ENCODE results near the gene GSDME. TPM values are rescaled to one million over a fixed set of nuclear protein-coding genes. Genes with fewer than 3 reads are reported as not detected.

Gene GSDME
- total and polyA plus RNA-seq, 12 donors = 2.6 to 70.6 (median 6.3) TPM

DNA sequence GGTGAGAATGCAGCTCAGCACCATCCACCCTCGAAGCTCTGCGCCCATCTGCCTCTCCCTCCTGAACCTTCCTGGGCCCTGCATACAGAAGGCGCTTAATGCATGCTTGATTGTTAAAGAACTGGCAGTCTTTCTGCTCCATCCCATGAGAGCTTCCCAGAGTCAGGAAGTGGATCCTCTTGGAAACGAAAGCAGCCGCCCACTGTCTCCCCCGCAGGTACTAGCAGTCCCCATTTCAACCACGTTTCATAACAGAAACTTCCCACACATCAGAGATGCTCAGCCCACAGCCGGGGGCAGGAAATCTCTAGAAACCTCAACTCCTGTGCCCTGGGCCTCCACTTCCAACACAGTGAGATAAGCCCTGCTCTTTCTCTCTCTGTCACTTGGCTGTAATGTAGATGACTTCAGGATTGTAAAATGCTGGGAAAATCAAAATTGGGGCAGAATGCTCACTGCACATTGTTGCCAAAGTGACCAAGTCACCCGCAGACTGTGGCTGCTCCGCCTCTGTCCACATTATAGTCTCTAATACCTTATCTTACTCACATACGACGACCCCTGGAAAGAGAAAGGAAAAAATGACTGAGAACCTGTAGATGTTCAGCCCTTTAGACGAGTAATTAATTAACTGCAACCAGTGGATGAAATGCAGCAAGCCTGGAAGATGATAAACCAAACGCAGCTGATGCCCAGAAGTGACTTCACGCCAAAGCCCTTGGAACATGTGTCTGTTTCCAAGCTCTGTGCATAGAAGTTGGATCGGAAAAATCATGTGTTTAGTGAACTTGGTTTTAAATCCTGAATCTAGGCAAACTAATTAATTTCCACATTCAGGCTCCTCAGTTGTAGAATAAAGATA, 28.5 kb downstream of the GSDME start:
- intact Hi-C loops (cut with DNase I) = no loop called here
- DNase-seq = peak in 1 of 7 donors; percentile 34
- no peaks in the 10 kb centered on the region for H3K4me1 ChIP-seq (replicated peaks in 1 of 2)
- TF ChIP-seq, protein P1, sequence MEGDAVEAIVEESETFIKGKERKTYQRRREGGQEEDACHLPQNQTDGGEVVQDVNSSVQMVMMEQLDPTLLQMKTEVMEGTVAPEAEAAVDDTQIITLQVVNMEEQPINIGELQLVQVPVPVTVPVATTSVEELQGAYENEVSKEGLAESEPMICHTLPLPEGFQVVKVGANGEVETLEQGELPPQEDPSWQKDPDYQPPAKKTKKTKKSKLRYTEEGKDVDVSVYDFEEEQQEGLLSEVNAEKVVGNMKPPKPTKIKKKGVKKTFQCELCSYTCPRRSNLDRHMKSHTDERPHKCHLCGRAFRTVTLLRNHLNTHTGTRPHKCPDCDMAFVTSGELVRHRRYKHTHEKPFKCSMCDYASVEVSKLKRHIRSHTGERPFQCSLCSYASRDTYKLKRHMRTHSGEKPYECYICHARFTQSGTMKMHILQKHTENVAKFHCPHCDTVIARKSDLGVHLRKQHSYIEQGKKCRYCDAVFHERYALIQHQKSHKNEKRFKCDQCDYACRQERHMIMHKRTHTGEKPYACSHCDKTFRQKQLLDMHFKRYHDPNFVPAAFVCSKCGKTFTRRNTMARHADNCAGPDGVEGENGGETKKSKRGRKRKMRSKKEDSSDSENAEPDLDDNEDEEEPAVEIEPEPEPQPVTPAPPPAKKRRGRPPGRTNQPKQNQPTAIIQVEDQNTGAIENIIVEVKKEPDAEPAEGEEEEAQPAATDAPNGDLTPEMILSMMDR (IDR thresholded peaks at IDR 0.05) = no peak
- no peak for TF ChIP-seq POLR2A (IDR thresholded peaks at IDR 0.05)
- no peak overlapping the region for H3K4me3 ChIP-seq
- no peaks in the 10 kb centered on the region for H3K9me3 ChIP-seq (replicated peaks in 1 of 3)
- H3K36me3 ChIP-seq (replicated peaks in 1 of 2) = no peaks in the 10 kb centered on the region
- H3K27ac ChIP-seq = peak overlapping the region in 1 of 5 donors; percentile 6
- no peaks in the 10 kb centered on the region for H3K27me3 ChIP-seq
- 63 to 71% (median 70%) methylated on average over 8 to 16 of the region's 16 CpGs for WGBS, 4 donors

DNA sequence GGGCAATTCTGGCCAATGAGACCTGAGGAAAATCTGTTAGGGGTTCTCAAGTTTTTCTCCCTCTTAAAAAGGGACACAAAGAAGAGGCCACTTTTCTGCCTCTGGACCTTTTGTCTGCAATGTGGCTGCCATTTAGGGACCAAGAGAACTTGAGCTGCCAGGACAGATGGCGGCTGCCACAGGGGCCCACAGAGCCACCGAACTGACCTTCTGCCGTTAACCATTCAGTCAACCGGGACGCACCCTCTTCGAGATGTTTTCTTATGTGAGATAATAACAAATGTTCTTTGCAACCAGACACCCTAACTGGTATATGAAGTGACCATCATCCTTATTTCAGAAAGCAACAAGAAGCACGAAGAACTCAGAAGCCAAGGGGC, 29.2 kb downstream of the GSDME start:
- intact Hi-C loops (cut with DNase I) = no loop called here
- no peaks in the 10 kb centered on the region for H3K9me3 ChIP-seq (replicated peaks in 1 of 3)
- no peaks in the 10 kb centered on the region for H3K4me1 ChIP-seq (replicated peaks in 1 of 2)
- TF ChIP-seq, protein P1 (IDR thresholded peaks at IDR 0.05) = no peak
- TF ChIP-seq POLR2A (IDR thresholded peaks at IDR 0.05) = no peak
- peak in 2 of 7 donors; percentile 0 to 34 for DNase-seq
- WGBS, 4 donors = 89 to 97% (median 91%) methylated on average over 7 of the region's 7 CpGs
- no peak overlapping the region for H3K27ac ChIP-seq
- H3K4me3 ChIP-seq = no peak overlapping the region
- H3K27me3 ChIP-seq = no peaks in the 10 kb centered on the region
- no peaks in the 10 kb centered on the region for H3K36me3 ChIP-seq (replicated peaks in 1 of 2)

DNA sequence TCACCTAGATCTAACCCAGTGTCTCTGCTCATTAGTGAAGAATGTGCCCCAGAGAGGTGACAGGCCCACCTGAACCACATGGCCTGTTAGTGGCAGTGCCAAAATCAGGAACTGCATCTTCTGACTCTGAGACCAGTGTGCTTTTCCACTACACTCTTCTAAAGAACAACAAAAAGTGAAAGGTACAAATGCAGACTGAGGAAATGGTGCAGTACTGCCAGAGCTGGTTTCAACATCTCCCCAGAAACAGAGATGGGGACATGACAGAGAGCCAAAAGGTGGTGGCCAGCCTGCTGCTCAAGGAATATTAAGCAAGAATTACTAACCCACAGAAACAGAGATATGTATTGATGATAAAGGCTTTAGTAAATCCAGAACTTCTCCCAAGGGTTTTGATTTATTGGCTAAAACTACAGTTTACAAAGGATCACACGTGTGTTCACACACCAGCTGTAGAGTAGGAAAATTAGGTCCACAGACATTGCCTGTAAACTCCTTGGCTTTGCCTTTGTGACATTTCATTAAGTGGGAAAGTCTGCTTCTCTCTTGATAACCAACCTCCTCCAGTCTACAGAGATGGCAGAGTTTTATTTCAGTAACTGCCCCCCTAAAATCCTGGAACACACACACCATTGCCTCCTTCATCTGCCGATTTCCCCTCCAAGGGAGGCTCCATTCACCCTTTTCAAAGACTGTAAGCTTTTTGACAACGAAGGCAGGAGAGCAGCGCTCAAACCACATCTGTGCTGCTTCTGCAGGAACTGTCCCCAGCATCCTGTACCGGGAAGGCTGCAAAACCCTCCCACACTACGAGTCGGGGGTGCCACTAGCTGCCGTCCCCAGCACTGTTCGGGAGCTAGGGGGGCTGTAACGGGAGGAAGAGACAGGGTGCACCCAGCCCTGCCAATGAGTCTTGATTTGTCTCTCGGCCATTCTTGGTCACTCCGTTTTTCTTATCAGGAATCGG, 29.8 kb downstream of the GSDME start:
- H3K9me3 ChIP-seq (replicated peaks in 1 of 3) = no peaks in the 10 kb centered on the region
- H3K36me3 ChIP-seq (replicated peaks in 1 of 2) = no peaks in the 10 kb centered on the region
- TF ChIP-seq, protein P1 (IDR thresholded peaks at IDR 0.05) = no peak
- H3K4me1 ChIP-seq (replicated peaks in 1 of 2) = no peaks in the 10 kb centered on the region
- H3K4me3 ChIP-seq = no peak overlapping the region
- WGBS, 4 donors = 75 to 89% (median 80%) methylated on average over 13 of the region's 13 CpGs
- DNase-seq = peak in 1 of 7 donors; percentile 35
- H3K27me3 ChIP-seq = no peaks in the 10 kb centered on the region
- intact Hi-C loops (cut with DNase I) = no loop called here
- H3K27ac ChIP-seq = no peak overlapping the region
